Lung (tissue), 12 donors: Measurements from ENCODE around the gene RAB3A. TPM values are rescaled to one million over a fixed set of nuclear protein-coding genes. Genes with fewer than 3 reads are reported as not detected.

ENCODE experiments used
- ATAC-seq: fragments of 200-7000 bp; cut with Tn5 transposase; one replicate; pipeline ENCODE4 v1.9.1; 2020; ENCODE audit warnings: moderate number of reproducible peaks; ENCODE audit not compliant: insufficient read depth, low FRiP score
- DNase-seq, 3 donors: peaks; one replicate each; pipeline ENCODE4 v3.0.0-alpha.2; 2013 to 2017
- H3K27ac ChIP-seq, 2 donors: one replicate each; pipeline ENCODE4 v1.5.1; 2013; ENCODE audit warnings: mild to moderate bottlenecking in 2 of 2, moderate library complexity in 2 of 2, control low read depth in 1 of 2, inconsistent platforms in 1 of 2, low read depth in 1 of 2, low read length in 1 of 2
- H3K27me3 ChIP-seq, 3 donors: one replicate each; pipeline ENCODE4 v1.5.1; 2013; ENCODE audit warnings: low read length in 2 of 3; ENCODE audit not compliant: control insufficient read depth in 3 of 3, insufficient read depth in 3 of 3
- H3K36me3 ChIP-seq, 4 donors: one replicate each; pipeline ENCODE4 v1.5.1; 2013; ENCODE audit warnings: low read length in 4 of 4, mild to moderate bottlenecking in 1 of 4, moderate library complexity in 1 of 4; ENCODE audit not compliant: control insufficient read depth in 4 of 4, insufficient read depth in 4 of 4
- H3K4me1 ChIP-seq, 5 donors: one replicate each; pipeline ENCODE4 v1.5.1; 2013; ENCODE audit warnings: low read length in 5 of 5, mild to moderate bottlenecking in 2 of 5, moderate library complexity in 1 of 5; ENCODE audit not compliant: control insufficient read depth in 5 of 5, insufficient read depth in 5 of 5
- H3K4me3 ChIP-seq: one replicate; pipeline ENCODE4 v1.5.1; 2013; ENCODE audit warnings: mild to moderate bottlenecking, control low read depth, moderate library complexity
- H3K9ac ChIP-seq, 2 donors: one replicate each; pipeline ENCODE4 v1.5.1; 2013; ENCODE audit warnings: low read length in 2 of 2, control low read depth in 1 of 2; ENCODE audit not compliant: insufficient read depth in 1 of 2
- H3K9me3 ChIP-seq, 4 donors: one replicate each; pipeline ENCODE4 v1.5.1; 2013; ENCODE audit warnings: low read length in 3 of 4, mild to moderate bottlenecking in 1 of 4, moderate library complexity in 1 of 4; ENCODE audit not compliant: control insufficient read depth in 4 of 4, insufficient read depth in 3 of 4
- WGBS, 2 donors: extraction: QIAGEN DNeasy Blood & Tissue Kit; methylation state at CpG; one replicate each; pipeline ENCODE4 v1.1.7; 2013; 5-methylcytosine and 5-hydroxymethylcytosine counted together
- polyA plus RNA-seq, 2 donors: library from polyadenylated mRNA; stranded (reverse); fragments of 200-250 nt; gene quantifications; one replicate each; pipeline ENCODE4 v1.2.1, GENCODE V29; 2013
- total RNA-seq, 2 donors: library from RNA; depleted of rRNA in 1 of 2; stranded (reverse); fragments of >200 nt in 1 of 2; gene quantifications; one replicate each; pipeline ENCODE4 v1.2.1, GENCODE V29; 2014 to 2021
- TF ChIP-seq, protein P1 (sequence below): IDR thresholded peaks from 2 replicates; pipeline ENCODE4 v1.5.1; 2012; ENCODE audit warnings: mild to moderate bottlenecking; ENCODE audit errors: control extremely low read depth, extremely low read depth
- donor health status: control.
- donor health status: control.
- donor health status: Bipolar disorder and iron deficiency.
- donor health status: healthy.
- donor health status: DM: yes; HTN: yes; CAD: no.

RAB3A gene
- total and polyA plus RNA-seq, 4 donors, result 1.1 to 6.7 (median 2.3) TPM

DNA sequence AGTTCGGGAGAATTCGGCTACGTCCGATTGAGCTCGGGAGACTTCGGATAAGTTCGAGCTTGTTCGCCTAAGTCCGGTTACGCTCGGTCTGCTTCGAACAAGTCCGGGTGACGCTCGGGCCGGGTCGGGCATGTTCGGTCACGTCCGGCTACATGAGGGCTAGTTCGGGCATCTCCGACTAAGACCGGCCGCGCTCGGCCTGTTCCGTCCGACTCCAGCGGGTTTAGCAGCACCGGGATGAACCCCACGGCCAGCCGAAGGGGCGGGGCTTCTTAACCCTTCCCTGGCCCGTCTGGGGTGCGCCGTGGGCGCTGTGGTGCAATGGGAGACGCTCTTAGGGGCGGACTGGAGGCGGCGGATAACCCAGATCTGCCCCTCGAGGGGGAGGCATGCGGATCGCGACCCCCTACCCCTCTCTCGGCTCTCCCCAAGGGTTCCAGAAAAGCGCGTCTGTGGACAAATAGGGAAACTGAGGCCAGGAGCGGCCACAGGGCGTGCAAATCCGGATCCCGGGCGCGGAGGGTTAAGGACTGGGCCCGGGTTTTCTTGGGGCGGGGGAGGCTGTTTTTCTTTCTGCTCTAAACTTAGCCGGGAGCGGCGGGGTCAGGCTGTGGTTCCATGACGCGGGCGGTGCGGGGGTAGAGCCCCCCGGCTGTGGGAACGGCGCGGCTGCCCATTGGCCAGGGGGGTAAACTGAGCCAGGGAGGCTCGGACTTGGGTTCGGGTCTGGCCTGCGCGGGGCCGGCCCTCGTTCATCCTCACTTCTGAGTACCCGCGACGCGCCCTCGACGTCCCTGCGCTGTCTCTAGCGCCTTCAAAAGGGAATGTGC lies 20.9 kb upstream of the RAB3A start:
- ATAC-seq, result peak; percentile 98
- H3K36me3 ChIP-seq, result no peaks in the 10 kb centered on the region
- H3K9ac ChIP-seq, result no peak overlapping the region
- peaks cover 0 to 19% (median 0%) of the 10 kb centered on the region in 5 donors for H3K4me1 ChIP-seq
- H3K27me3 ChIP-seq, result peaks cover 0 to 24% (median 7%) of the 10 kb centered on the region in 3 donors
- 2 to 5% methylated on average over 76 to 81 of the region's 81 CpGs for WGBS, 2 donors
- no peaks in the 10 kb centered on the region for H3K9me3 ChIP-seq
- H3K4me3 ChIP-seq, result peak overlapping the region; percentile 10
- no peak overlapping the region for H3K27ac ChIP-seq
- DNase-seq, result peak; percentile 97 to 99 (median 98)
- TF ChIP-seq, protein P1, sequence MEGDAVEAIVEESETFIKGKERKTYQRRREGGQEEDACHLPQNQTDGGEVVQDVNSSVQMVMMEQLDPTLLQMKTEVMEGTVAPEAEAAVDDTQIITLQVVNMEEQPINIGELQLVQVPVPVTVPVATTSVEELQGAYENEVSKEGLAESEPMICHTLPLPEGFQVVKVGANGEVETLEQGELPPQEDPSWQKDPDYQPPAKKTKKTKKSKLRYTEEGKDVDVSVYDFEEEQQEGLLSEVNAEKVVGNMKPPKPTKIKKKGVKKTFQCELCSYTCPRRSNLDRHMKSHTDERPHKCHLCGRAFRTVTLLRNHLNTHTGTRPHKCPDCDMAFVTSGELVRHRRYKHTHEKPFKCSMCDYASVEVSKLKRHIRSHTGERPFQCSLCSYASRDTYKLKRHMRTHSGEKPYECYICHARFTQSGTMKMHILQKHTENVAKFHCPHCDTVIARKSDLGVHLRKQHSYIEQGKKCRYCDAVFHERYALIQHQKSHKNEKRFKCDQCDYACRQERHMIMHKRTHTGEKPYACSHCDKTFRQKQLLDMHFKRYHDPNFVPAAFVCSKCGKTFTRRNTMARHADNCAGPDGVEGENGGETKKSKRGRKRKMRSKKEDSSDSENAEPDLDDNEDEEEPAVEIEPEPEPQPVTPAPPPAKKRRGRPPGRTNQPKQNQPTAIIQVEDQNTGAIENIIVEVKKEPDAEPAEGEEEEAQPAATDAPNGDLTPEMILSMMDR, result no peak

DNA sequence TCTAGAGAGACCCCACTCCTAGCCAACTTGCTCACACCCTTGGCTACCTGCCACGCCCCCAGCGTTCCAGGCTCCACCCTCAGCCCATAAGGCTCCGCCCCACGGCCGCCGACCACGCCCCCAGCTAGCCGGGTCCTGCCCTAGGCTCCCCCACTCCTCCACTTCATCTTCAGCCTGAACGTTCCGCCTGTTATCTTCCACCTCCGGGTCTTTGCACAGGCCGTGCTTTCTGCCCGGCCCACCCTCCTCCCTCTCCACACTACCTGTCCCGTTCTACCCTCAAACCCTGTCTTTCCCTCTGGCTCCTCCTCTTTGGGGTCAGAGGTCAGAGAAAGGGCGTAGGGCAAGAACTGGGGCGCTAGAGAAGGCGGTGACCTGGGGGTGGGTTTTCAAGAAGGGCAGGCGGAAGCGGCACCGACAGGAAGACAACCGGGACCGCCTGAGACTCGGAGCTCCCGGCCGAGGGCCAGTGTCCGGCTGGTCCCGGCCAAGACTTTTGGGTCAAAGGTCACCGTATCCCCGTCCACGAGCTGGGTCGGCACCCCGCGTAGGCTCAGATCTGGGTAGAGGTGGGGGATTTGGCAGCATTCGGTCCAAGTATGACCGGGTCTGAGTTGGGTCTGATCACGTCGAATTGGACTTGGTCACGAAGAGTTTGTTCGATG lies 20.1 kb upstream of the RAB3A start:
- H3K27ac ChIP-seq, result no peak overlapping the region
- DNase-seq, result peak in 2 of 3 donors; percentile 24 to 28
- 8 to 10% methylated on average over 39 of the region's 39 CpGs for WGBS, 2 donors
- H3K9ac ChIP-seq, result no peak overlapping the region
- TF ChIP-seq, protein P1, result no peak
- H3K9me3 ChIP-seq, result no peaks in the 10 kb centered on the region
- H3K36me3 ChIP-seq, result no peaks in the 10 kb centered on the region
- peak; percentile 5 for ATAC-seq
- H3K27me3 ChIP-seq, result peaks cover 0 to 24% (median 7%) of the 10 kb centered on the region in 3 donors
- H3K4me1 ChIP-seq, result peaks cover 0 to 19% (median 0%) of the 10 kb centered on the region in 5 donors
- H3K4me3 ChIP-seq, result peak overlapping the region; percentile 10

DNA sequence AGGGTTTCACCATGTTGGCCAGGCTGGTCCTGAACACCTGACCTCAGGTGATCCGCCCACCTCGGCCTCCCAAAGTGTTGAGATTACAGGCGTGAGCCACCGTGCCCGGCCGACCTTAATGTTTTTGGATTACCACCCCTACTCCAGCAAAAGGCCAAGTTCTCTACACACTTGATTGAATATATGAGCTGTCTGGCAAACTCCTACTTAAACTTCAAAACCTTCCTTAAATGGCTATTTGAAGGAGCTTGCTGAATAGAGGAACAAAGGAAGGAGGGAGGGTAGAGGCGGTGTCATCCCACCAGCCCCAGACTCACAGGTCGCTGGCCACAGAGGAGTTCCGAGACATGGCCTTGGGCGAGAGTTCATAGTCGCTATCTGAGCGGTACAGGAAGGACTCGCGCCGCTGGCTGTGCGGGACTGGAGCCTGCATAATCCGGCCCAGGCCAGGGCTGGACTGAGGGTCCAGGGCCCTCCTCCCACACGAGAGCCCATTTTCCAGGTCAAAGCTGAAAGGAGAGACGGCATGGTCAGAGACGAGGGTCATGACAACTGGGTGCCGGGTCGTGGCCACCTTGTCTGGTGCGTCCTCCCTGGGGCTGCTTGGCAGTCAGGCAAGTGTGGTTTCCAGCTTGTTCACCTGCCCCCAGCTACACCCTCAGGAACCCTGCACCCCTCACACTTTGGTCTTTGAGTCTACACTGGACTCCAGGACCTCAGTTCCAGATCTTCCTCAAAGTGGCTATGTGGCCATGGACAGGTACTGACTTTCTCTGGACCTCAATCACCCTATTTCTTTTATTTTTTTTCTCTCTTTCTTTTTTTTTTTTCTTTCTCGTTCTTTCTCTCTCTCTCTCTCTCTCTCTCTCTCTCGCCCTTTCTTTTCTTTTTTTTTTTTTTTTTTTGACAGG lies 18.2 kb upstream of the RAB3A start:
- no peak overlapping the region for H3K9ac ChIP-seq
- no peak overlapping the region for H3K4me3 ChIP-seq
- TF ChIP-seq, protein P1, result no peak
- H3K36me3 ChIP-seq, result no peaks in the 10 kb centered on the region
- peaks cover 0 to 19% (median 0%) of the 10 kb centered on the region in 5 donors for H3K4me1 ChIP-seq
- 83 to 90% methylated on average over 25 of the region's 25 CpGs for WGBS, 2 donors
- peaks cover 0 to 23% (median 6%) of the 10 kb centered on the region in 3 donors for H3K27me3 ChIP-seq
- H3K9me3 ChIP-seq, result no peaks in the 10 kb centered on the region
- DNase-seq (no peak), ATAC-seq (no peak)
- no peak overlapping the region for H3K27ac ChIP-seq
